Measurements from ENCODE around the gene RPL14.
"Not testable (repeated sequence)": the region's sequence is repeated elsewhere in the genome, so short reads cannot be mapped to it uniquely, and the experiment has no call there.

- TF ChIP-seq CTCF (IDR thresholded peaks at IDR 0.05; ENCODE audit: low read depth, low read length, missing input control); MAX (IDR thresholded peaks at IDR 0.05); GABPA (IDR thresholded peaks at IDR 0.05 in 1 of 2, conservative IDR thresholded peaks at IDR 0.05 in 1 of 2); JUND (IDR thresholded peaks at IDR 0.05); RAD21 (IDR thresholded peaks at IDR 0.05); SP1 (IDR thresholded peaks at IDR 0.05); ZBTB33 (IDR thresholded peaks at IDR 0.05); REST (IDR thresholded peaks at IDR 0.05); ATF3 (IDR thresholded peaks at IDR 0.05); EGR1 (IDR thresholded peaks at IDR 0.05; ENCODE audit: low read depth in 2 of 2); NR2F2 (IDR thresholded peaks at IDR 0.05); YY1 (IDR thresholded peaks at IDR 0.05): not testable (repeated sequence)
These were observed 5.7 kb downstream of the RPL14 start for GRCh38 chr3:40462838-40463237.
